ENCODE results near the gene SHCBP1.

SHCBP1 gene

DNA sequence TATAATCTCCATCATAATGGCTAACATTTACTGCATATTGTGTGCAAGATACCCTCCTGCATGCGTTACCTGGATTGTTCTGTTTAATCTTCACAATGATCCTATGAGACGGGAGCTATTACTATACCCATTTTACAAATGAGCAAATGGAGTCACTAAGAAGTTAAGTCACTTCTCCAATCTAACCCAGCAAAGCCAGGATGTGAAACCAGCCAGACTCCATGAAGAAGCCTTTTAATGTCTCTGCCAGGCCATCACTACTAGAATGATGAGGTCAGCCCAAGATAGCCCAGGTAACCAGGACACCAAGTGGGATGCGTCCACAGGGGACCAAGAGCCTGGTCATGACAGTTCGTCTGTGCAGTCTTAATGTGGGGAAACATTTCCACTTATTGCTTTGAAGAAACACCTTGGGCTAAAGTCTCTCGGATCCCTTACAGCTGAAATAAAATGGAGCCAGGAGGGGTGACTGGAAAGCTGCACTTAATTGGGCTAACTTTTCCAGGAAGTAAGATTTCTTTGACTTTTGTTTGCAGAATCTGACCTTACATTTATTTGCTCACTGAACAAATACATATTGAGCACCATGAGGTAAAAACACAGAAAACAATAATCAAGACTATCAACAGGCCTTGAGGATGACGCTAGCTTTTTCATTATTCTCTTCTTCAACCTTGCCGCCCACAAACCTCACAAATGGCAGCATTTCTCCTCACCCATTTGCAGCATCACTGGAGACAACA is 926 bp upstream of the SHCBP1 start:
- DNase-seq, result no peak
- in situ Hi-C loops (cut with HindIII; ENCODE audit: low pct_ligation_motif_present, low pct_unique_long_range_greater_than_20kb, low sequenced_read_pairs), result no loop called here

DNA sequence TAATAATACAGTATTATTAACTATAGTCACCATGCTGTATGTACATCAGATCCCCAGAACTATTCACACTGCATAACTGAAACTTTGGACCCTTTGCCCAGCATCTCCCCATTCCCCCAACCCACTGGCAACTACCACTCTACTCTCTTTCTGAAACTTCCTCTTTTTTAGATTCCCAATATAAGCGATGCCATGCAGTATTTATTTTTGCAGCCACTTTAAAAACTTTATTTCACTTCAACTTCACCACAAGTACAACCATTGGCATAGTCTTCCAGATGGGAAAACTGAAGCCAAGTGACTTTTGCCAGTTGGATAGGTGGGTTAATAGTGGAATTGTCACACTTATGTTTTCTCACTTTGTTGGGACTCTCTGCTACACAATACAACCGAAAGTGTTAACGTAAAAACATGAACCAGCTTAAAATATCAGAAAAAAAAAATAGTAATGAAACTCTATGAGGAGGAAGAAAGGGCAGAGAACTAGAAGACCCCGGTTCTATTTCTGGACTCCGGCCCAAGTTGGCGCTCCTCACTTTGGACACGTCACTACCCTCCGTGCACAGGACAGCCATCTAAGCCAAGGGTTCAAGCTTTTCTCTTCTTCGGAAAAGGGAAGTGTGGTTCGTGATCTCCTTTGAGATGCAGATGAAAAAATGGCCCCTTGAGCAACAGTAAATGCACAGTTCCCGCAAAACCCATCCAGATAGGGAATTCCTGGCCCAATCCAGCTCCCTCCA is 743 bp downstream of the SHCBP1 start:
- peak; percentile 28 for DNase-seq
- in situ Hi-C loops (cut with HindIII; ENCODE audit: low pct_ligation_motif_present, low pct_unique_long_range_greater_than_20kb, low sequenced_read_pairs), result no loop called here

DNA sequence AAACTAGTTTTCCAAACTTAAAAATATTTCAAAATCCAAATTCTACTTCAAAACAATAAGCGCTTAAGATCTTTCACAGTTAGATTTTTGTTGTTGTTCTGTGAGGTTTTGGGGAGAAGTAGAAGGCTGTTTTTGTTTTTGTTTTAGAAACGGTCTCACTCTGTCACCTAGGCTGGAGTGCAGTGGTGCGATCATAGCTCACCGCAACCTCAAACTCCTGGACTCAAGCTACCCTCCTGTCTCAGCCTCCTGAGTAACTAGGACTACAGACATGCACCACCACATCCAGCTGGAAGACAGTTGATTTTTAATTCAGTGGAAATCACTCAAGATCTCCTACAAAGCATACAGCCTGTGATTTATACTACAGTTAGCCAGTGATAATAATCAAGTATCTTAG is 2.7 kb downstream of the SHCBP1 start:
- in situ Hi-C loops (cut with HindIII; ENCODE audit: low pct_ligation_motif_present, low pct_unique_long_range_greater_than_20kb, low sequenced_read_pairs), result no loop called here
- no peak for DNase-seq

DNA sequence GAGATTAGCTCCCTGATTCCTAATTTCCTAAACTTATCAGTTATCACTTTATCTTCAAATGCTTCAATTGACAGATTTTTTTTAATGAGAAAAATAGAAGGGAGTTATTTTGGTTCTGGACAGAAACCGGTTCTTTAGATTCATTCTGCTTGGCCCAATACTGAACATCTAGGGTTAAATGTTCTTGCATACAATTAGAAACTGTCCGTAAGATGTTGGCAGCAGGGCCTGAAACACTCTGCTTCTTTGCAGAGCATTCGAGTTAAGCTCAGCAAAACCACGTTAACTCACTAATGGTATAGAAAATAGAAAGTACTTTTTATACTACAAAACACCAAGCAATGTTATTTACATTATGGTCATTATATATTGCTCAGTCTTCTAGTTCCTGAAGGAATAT is 7.2 kb downstream of the SHCBP1 start:
- DNase-seq, result no peak
- in situ Hi-C loops (cut with HindIII; ENCODE audit: low pct_ligation_motif_present, low pct_unique_long_range_greater_than_20kb, low sequenced_read_pairs), result no loop called here

DNA sequence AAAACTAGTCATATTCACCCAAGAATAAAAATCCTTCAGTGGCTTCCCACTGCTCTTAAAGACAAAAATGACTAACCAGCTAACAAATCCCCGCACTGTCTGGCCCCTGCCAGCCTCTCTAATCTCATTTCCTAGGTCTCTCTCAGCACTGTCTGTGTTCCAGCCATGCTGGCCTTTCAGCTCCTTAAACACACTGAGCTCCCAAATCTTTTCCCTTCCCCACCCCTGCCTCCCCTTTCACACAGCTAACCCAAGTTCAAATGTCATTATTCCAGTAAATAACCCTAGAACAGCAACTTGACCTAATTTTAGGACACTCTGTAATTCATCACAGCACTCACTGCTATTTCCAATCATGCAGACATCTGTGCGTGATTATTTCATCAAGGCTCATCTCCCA is 7.8 kb downstream of the SHCBP1 start:
- DNase-seq, result no peak
- in situ Hi-C loops (cut with HindIII; ENCODE audit: low pct_ligation_motif_present, low pct_unique_long_range_greater_than_20kb, low sequenced_read_pairs), result no loop called here

DNA sequence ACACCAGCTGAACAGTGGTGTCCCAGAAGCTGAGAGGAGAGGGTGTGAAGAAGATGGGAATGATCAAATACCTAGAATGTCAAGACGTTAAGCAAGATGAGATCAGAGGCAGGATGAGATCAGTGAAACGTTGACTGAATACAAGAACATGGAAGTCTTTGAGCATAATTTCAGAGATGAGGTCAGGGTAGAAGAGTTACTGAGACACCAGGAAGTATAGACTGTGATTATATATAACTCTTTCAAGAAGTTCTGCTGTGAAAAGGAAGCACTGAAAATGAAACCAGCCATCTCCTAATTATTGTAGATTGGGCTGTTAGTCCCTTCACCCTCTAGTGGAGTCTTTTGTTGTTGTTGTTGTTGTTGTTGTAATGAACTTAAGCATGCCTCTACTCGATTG is 9.1 kb downstream of the SHCBP1 start:
- in situ Hi-C loops (cut with HindIII; ENCODE audit: low pct_ligation_motif_present, low pct_unique_long_range_greater_than_20kb, low sequenced_read_pairs), result no loop called here
- DNase-seq, result no peak

DNA sequence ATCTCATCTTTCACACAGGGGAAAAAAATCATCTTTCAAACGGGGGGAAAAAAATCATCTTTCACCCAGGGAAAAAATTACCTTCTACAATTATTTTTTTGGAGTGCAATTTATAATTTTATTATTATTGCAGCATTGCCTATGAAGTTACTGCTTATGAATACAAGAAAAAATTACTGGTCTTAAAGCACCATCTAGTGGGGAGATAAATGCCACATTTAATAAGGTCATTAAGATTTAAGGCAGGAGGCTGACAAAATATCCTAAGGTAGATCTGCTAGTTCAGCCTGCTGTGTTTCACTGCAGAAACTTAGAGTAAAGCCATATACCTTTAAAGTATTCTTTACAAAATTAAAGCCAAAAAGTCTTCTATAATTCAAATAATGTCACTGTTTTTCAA is 13.7 kb downstream of the SHCBP1 start:
- in situ Hi-C loops (cut with HindIII; ENCODE audit: low pct_ligation_motif_present, low pct_unique_long_range_greater_than_20kb, low sequenced_read_pairs), result no loop called here
- peak; percentile 76 for DNase-seq

DNA sequence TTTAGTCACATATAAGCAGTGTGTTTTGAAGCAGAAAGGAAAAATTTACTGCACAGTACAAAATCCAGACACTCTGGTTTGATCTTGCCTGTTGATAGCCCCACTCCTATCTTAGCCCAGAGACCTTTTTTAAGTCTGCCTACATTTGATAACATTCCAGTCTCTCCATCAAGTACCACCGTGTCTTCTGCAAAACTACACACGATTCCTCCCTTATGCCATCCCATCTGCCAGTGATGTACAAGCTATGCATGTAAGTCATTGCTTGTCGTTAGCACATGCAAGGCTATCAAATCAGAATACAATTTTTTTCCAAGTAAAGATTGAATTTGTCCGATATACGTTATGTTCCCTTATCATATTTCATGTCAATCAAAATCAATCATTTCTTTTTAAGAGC is 14.9 kb downstream of the SHCBP1 start:
- in situ Hi-C loops (cut with HindIII; ENCODE audit: low pct_ligation_motif_present, low pct_unique_long_range_greater_than_20kb, low sequenced_read_pairs), result no loop called here
- no peak for DNase-seq

DNA sequence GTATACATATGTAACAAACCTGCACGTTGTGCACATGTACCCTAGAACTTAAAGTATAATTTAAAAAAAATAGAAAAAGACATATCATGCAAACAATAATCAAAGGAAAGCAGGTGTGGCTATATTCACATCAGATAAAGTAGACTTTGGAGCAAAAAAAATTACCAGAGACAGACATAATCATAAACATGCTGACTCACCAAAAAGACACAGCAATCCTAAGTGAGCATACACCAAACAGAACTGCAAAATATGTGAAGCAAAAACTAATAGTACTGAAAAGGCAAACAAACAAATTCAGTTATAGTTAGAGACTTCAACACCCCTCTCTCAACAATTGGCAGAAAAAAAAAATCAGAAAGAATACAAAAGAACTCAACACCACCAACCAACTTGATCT is 29.9 kb downstream of the SHCBP1 start:
- no peak for DNase-seq
- in situ Hi-C loops (cut with HindIII; ENCODE audit: low pct_ligation_motif_present, low pct_unique_long_range_greater_than_20kb, low sequenced_read_pairs), result no loop called here

DNA sequence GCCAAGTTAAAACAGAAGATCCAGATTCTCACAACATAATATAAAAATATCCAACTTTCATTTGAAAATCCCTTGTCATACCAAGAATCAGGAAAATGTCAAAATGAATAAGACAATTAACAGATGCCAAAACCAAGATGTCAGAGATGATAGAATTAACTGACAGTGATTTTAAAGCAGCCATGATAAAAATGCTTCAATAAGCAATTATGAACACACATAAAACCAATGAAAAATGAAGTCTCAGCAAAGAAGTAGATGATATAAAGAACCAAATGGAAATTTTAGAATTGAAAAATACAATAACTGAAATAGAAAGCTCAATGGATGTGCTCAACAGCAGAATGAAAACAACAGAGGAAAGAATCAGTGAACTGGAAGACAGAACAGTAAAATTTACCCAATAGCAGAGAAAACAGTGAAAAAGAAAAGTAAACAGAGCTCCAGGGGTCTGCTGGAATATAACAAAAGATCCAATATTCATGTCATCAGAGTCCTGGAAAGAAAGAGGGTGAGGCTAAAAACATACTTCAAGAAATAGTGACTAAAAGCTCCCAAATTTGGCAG is 35.1 kb downstream of the SHCBP1 start:
- in situ Hi-C loops (cut with HindIII; ENCODE audit: low pct_ligation_motif_present, low pct_unique_long_range_greater_than_20kb, low sequenced_read_pairs), result no loop called here
- DNase-seq, result no peak

DNA sequence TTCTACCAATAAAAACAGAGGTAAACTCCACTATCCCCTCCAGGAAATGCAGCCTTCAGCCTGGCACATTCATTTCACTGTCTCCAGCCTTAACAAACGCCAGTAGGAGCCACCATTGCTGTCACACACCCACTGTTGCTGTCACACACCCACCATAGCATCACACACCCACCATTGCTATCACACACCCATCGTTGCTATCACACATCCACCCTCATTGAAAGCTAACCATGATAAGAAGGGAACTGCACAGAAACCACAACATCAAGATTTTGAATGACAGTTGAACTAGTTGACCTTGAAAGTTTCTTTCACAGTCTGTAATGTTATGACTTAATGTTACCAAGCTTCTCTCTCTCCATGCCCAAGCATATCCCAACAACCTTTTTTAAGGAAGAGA is 38.1 kb downstream of the SHCBP1 start:
- in situ Hi-C loops (cut with HindIII; ENCODE audit: low pct_ligation_motif_present, low pct_unique_long_range_greater_than_20kb, low sequenced_read_pairs), result no loop called here
- DNase-seq, result no peak

DNA sequence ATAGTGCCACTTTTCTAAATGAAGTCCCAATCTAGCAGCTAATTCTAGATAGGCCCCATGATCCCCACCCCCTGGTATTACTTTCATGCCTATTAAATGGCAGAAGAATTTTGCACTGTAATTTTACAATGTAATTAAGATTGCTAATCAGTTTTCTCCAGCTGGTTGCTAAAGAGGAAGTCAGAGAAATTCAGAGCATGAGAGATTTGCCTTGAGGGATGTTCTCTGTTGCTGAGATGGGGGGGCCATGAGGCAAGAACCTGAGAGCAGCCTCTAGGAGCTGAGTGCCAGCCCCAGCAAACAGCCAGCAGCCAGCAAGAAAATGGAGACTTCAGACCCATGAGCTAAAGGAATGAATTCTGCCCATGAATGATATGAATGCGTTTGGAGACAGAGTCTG is 38.9 kb downstream of the SHCBP1 start:
- DNase-seq, result no peak
- in situ Hi-C loops (cut with HindIII; ENCODE audit: low pct_ligation_motif_present, low pct_unique_long_range_greater_than_20kb, low sequenced_read_pairs), result no loop called here

DNA sequence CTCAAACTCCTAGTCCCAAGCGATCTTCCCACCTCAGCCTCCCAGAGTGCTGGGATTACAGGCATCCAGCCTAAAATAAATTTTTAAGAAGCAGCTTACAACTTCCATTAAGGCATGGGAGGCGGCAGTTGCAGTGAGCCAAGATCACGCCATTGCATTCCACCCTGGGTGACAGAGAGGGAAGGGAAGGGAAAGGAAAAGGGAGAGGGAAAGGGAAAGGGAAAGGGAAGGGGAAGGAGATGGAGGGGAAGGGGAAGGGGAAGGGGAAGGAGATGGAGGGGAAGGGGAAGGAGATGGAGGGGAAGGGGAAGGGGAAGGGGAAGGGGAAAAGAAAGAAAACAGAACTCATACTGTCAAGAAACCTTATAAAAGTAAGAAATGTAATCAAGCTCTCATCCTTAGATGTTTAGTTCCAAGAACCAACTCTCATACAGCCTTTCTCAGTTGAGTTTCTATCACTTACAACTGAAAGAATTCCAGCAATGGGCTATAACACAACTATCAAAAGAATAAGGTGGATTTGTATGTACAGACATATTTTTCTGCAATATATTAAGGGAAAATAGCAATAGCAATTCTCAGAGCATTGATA is 43.1 kb downstream of the SHCBP1 start:
- in situ Hi-C loops (cut with HindIII; ENCODE audit: low pct_ligation_motif_present, low pct_unique_long_range_greater_than_20kb, low sequenced_read_pairs), result no loop called here

DNA sequence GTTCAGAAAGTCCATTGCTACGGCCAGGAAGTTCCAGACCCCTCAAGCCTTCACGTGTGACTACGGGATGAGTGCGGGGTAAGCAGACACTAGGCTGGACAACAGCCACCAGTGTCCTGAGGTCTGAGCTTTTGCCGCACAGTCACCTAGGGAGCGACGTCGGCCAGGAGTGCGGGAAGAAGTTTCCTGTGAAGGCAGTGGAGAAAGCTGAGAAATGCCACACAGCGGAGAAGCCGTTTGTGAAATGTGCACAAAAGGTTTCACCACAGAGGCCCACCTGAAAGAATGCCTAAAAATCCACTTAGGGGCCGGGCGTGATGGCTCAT is 47.4 kb downstream of the SHCBP1 start:
- no peak for DNase-seq
- in situ Hi-C loops (cut with HindIII; ENCODE audit: low pct_ligation_motif_present, low pct_unique_long_range_greater_than_20kb, low sequenced_read_pairs), result no loop called here

More for the DNA sequence above, 43.1 kb downstream of the SHCBP1 start:
- no peak for DNase-seq

DNA sequence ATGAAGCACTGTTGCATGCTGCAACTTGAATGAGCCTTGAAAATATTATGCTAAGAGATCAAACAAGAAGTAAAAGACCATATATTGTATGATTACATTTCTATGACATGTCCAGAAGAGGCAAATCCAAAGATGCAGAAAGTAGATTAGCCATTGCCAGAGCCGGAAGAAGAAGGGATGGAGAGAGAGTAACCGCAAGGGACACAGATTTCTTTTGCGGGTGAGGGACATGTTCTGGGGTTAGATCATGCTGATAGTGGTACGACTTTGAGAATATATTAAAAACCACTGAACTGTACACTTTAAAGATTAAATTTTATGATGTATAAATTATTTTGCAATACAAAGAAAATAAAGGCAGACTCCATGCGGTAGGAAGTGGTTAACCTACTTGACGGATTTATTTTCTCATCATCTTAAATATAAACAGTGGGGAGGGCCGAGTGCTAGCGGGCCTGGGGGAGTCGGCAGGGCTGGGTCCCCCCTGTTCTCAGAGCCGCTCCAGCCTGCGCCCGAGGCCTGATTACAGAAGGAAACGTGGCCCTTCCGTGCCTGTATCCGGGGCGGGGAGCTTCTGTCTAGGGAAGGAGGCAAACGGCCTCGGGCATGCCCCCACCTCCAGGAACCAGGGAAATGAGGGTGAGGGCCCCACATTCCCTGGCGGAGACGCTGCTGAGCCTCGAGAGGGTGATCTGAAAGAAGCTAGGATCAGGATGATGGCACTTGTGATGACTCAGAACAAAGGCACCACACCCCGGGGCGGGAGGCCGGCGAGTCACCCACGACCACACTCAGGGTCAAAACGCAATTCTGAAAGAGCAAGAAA is 48.0 kb downstream of the SHCBP1 start:
- peak; percentile 72 for DNase-seq
- in situ Hi-C loops (cut with HindIII; ENCODE audit: low pct_ligation_motif_present, low pct_unique_long_range_greater_than_20kb, low sequenced_read_pairs), result no loop called here

DNA sequence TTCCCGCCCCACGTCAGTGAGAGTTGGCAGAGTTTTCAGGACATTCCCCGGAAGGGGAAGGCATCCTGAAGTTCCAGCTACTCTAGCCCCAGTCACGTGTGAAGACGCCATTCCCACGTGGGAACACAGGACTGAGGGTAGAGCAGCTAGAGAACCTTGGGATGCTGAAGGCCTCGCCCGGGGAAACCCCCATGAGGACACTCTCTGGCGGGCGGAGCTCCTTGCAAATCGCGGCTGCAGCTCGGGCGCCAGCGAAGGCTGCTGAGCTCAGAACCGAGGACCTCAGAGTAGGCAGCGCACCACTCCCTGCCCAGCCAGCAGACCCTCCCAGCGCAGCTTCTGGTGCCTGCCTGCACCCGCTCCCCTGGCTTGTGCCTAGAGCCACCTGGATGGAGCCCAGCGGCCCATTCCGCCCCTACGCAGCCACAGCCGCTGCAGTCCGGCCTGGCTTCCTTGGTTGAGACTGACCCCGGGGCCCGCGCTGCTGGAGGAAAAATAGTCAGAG is 51.9 kb downstream of the SHCBP1 start:
- in situ Hi-C loops (cut with HindIII; ENCODE audit: low pct_ligation_motif_present, low pct_unique_long_range_greater_than_20kb, low sequenced_read_pairs), result no loop called here
- DNase-seq, result no peak

DNA sequence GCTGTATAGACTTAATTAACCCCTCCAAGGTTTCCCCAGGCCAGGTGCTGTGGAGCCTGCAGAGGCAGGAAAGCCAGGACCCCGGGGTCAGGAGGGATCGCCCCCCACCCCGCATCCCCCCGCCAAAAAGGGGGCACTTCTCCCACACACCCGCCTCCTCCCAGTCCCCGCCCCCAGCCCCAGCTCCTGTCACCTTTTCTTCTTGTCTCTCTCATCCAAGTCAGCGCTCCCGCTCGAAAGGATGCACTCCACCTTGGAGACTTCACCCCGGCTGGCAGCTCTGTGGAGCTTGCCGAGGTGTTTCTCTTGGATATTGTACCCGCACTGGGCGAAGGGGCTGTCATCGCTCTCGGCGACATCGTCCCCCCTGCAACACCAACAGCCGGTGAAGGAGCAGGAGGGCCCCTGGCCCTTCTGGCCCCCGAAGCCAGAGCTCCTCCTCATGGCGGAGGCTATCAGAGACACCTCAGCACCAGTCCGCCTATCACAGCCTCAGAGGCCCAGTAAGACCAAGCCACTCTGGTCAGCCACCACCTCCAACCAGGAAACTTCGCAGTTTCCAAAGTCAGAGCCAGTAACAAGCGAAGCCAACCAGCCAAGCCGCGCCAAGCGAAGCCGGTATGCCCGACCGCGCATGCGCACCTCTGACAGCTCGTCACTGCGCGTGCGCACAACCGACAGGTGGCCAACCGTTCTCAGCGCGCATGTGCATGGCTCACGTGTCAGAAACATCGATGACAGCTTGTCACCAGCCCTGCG is 52.5 kb downstream of the SHCBP1 start:
- in situ Hi-C loops (cut with HindIII; ENCODE audit: low pct_ligation_motif_present, low pct_unique_long_range_greater_than_20kb, low sequenced_read_pairs), result no loop called here
- no peak for DNase-seq

DNA sequence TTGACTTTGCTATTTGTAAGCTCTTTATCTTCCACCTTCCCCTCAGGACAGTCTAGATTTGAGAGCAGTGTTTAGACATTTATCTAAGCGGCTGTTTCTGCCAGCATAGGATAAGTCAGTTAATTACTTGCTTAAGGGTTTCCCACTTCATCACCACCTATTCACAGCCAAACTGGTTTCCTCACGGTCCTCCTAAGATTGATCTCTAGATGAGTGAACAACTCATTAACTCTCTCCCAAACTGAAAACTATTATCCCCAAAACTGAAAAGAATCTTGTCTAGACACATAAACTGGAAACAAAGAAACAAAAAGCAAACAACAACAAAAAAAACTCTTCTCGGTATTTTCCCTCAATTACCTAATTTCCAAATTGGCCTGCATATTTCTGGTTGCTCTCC is 58.2 kb downstream of the SHCBP1 start:
- in situ Hi-C loops (cut with HindIII; ENCODE audit: low pct_ligation_motif_present, low pct_unique_long_range_greater_than_20kb, low sequenced_read_pairs), result no loop called here
- DNase-seq, result no peak

Data from ACHN (cell line).